Measurements from ENCODE around the gene LAMTOR1. TPM values are rescaled to one million over a fixed set of nuclear protein-coding genes. Genes with fewer than 3 reads are reported as not detected.
"Not testable (repeated sequence)": the region's sequence is repeated elsewhere in the genome, so short reads cannot be mapped to it uniquely, and the experiment has no call there.

Gene LAMTOR1
- total and polyA plus RNA-seq, 2 experiments from 2014 or later: 100 to 180 TPM

DNA sequence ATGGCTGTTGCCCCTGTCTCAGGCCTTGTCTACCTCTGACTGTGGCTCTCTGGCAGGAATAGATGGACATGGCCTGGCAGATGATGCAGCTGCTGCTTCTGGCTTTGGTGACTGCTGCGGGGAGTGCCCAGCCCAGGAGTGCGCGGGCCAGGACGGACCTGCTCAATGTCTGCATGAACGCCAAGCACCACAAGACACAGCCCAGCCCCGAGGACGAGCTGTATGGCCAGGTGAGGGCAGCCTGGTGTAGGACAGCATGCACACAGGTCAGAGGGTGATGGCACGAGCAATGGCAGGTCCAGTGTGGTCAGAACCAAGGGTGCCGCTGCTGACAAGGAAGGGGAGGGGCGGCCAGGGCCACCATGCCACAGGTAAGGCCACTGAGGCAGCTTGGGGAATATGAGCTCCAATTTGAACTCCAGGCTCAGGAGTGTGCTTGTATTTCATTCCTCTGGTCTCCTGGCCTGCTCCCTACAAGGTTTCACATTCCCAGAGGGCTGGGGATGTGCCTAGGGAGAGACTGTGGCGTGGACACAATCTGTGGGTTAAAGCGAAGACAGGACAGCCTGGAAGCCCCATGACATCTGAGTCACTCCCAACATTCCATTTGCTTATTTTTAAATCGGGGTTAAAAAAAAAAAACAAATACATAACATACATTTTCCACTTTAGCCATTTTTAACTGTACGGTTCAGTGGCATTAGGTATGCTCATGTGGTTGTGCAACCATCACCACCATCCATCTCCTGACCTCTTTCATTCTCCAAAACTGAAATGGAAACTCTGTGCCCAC is 33.0 kb upstream of the LAMTOR1 start:
- H3K27ac ChIP-seq: no peak overlapping the region
- H3K27me3 ChIP-seq: peaks cover 16% of the 10 kb centered on the region
- TF ChIP-seq, protein P1, sequence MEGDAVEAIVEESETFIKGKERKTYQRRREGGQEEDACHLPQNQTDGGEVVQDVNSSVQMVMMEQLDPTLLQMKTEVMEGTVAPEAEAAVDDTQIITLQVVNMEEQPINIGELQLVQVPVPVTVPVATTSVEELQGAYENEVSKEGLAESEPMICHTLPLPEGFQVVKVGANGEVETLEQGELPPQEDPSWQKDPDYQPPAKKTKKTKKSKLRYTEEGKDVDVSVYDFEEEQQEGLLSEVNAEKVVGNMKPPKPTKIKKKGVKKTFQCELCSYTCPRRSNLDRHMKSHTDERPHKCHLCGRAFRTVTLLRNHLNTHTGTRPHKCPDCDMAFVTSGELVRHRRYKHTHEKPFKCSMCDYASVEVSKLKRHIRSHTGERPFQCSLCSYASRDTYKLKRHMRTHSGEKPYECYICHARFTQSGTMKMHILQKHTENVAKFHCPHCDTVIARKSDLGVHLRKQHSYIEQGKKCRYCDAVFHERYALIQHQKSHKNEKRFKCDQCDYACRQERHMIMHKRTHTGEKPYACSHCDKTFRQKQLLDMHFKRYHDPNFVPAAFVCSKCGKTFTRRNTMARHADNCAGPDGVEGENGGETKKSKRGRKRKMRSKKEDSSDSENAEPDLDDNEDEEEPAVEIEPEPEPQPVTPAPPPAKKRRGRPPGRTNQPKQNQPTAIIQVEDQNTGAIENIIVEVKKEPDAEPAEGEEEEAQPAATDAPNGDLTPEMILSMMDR (IDR thresholded peaks at IDR 0.05; ENCODE audit: low read depth, low read length): no peak
- H3K9me3 ChIP-seq (ENCODE audit: low read depth): no peaks in the 10 kb centered on the region
- no peak overlapping the region for H3K4me3 ChIP-seq
- no peak for DNase-seq (ENCODE audit: low read depth in 1 of 2, low spot score in 1 of 2)
- no peaks in the 10 kb centered on the region for H3K4me1 ChIP-seq (ENCODE audit: low read depth)
- H3K36me3 ChIP-seq: no peaks in the 10 kb centered on the region

DNA sequence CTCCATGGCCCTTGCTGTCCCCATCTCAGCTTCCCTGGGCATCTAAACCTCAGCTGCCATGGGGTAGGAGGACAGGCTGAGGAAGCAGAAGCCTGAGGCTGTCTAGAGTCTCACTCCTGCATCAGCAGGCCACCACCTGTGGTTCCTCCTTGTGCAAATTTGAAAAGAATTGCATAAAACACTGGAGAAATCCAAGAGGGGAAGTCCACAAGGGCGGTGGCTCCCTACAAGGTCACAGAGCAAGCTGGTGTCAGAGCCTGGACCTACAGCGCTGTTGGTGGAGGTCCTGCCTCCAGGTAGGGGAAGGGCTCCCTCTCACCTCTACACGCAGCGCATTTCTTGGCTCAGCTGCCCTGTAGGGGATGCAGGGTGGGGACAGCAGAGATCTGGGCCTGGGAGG is 32.4 kb upstream of the LAMTOR1 start, which contains the start of gene FOLR3:
Gene FOLR3 (plus strand): TSS at position 253 of the 400 bp plus-strand sequence. CDS start 228 bp downstream, outside the sequence.
- H3K9me3 ChIP-seq (ENCODE audit: low read depth); H3K36me3 ChIP-seq; H3K4me1 ChIP-seq (ENCODE audit: low read depth); DNase-seq (ENCODE audit: low read depth in 1 of 2, low spot score in 1 of 2); H3K27ac ChIP-seq; H3K4me3 ChIP-seq: not testable (repeated sequence)
- H3K27me3 ChIP-seq: peaks cover 16% of the 10 kb centered on the region

DNA sequence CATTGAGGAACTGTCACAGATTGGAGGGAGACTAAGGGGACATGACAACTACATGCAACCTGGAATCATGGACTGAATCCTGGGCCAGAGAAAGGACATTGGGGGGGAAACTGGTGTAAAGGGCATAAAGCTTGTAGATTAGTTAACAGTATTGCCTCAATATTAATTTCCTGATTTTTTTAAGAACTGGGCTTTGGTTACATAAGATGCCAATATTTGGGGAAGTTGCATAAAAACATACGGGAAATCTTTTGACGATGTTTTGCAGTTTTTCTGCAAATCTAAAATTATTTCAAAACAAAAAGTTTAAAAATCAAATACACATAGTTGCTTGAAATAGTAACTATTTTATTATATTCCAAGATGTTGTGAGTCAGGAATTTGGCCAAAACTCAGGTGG is 29.5 kb upstream of the LAMTOR1 start:
- Histone ChIP-seq H3K4me3 (no peak overlapping the region), H3K27me3 (peaks cover 16% of the 10 kb centered on the region), H3K27ac (no peak overlapping the region), H3K9me3 (ENCODE audit: low read depth) (no peaks in the 10 kb centered on the region), H3K36me3 (no peaks in the 10 kb centered on the region), H3K4me1 (ENCODE audit: low read depth) (no peaks in the 10 kb centered on the region)
- no peak for DNase-seq (ENCODE audit: low read depth in 1 of 2, low spot score in 1 of 2)
- TF ChIP-seq, protein P1 (IDR thresholded peaks at IDR 0.05; ENCODE audit: low read depth, low read length): no peak

DNA sequence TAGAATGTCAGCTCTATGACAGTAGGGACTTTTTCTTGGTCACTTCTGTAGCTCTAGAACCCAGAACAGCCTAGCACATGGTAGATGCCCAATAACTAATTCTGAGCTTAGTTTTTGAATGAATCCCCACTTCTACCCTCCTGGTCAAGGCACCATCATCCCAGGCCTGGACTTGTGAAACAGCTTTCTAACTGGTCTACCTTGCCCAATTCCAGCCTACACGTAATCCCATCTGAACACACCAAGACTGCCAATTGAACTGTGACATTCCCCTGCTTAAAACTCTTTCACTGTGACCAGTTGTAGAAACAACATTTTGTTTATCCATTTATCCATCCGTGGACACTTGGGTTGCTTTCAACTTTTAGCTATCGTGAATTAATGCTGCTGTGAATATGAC is 26.3 kb upstream of the LAMTOR1 start:
- Histone ChIP-seq H3K4me1 (ENCODE audit: low read depth) (no peaks in the 10 kb centered on the region), H3K9me3 (ENCODE audit: low read depth) (no peaks in the 10 kb centered on the region), H3K27me3 (peaks cover 16% of the 10 kb centered on the region), H3K27ac (no peak overlapping the region), H3K4me3 (no peak overlapping the region), H3K36me3 (no peaks in the 10 kb centered on the region)
- no peak for DNase-seq (ENCODE audit: low read depth in 1 of 2, low spot score in 1 of 2)
- TF ChIP-seq, protein P1 (IDR thresholded peaks at IDR 0.05; ENCODE audit: low read depth, low read length): no peak

DNA sequence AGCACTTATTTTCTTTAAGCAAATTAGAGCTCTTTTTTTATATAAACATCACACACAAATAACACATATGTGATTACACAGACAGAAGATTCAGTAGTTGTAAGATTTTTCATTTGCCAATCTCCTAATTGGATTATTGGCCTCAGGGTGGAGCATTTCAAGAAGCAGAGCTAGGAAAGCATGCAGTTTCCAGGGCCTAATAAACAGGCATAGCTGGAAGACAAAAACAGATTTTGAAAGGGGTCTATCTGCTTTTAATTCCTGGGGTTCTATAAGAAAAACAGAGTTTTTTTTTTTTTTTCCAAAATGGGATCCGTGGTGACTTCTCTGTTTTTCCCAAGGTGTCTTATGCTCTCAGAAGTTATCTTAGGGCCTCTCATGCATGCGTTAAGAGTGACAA is 24.8 kb upstream of the LAMTOR1 start:
- Histone ChIP-seq H3K4me1 (ENCODE audit: low read depth) (no peaks in the 10 kb centered on the region), H3K27ac (no peak overlapping the region), H3K4me3 (no peak overlapping the region), H3K36me3 (no peaks in the 10 kb centered on the region), H3K9me3 (ENCODE audit: low read depth) (no peaks in the 10 kb centered on the region), H3K27me3 (peaks cover 16% of the 10 kb centered on the region)
- TF ChIP-seq, protein P1 (IDR thresholded peaks at IDR 0.05; ENCODE audit: low read depth, low read length): no peak
- no peak for DNase-seq (ENCODE audit: low read depth in 1 of 2, low spot score in 1 of 2)

DNA sequence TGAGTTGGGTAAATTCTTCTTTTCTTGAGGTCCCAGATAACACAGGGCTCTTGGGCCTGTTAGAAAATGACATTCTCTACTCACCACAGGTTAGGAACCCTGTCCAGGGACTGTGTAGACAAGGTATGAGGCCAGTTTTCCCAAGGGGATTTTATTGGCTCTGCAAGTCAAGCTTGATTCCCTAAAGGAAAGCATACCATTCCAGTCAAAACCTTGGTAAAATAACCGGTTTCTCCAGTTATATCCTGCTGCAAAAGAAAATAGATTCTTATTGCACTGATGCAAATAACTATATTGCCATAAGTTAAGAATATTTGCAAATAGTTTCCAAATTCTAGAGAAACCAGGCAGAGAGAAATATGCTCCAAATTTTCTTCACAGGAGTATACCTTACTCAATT is 22.9 kb upstream of the LAMTOR1 start:
- Histone ChIP-seq H3K36me3 (no peaks in the 10 kb centered on the region), H3K9me3 (ENCODE audit: low read depth) (no peaks in the 10 kb centered on the region), H3K4me3 (no peak overlapping the region), H3K27me3 (no peaks in the 10 kb centered on the region), H3K4me1 (ENCODE audit: low read depth) (no peaks in the 10 kb centered on the region), H3K27ac (no peak overlapping the region)
- TF ChIP-seq, protein P1 (IDR thresholded peaks at IDR 0.05; ENCODE audit: low read depth, low read length): no peak
- DNase-seq (ENCODE audit: low read depth in 1 of 2, low spot score in 1 of 2): no peak
